ENCODE measurements around the gene SPINK8. TPM values are rescaled to one million over a fixed set of nuclear protein-coding genes. Genes with fewer than 3 reads are reported as not detected.

SPINK8 gene
- total RNA-seq, 1 experiment from 2014 or later: not detected

GRCh38 chr3:48305396-48305795 is 28.1 kb downstream of the SPINK8 start:
- no peak overlapping the region for H3K4me2 ChIP-seq (ENCODE audit: low read length)
- DNase-seq (ENCODE audit: low read depth, low spot score) (no peak), ATAC-seq (no peak)
- peaks cover 0 to 8% of the 10 kb centered on the region in 2 experiments; a peak in 1 of 4 replicates for H3K36me3 ChIP-seq (ENCODE audit: control insufficient read depth in 1 of 2, insufficient read depth in 2 of 2, low read length in 2 of 2)
- no TSS peak for BruUV-seq (replicated peaks)
- no peaks in the 10 kb centered on the region for H3K9me2 ChIP-seq (ENCODE audit: insufficient read depth)
- TF ChIP-seq CBX3 (IDR thresholded peaks at IDR 0.05; ENCODE audit: low read depth) (no peak), POLR2AphosphoS5 (IDR thresholded peaks at IDR 0.05; ENCODE audit: low read depth, low read length) (no peak), SRF (IDR thresholded peaks at IDR 0.05; ENCODE audit: low read depth) (no peak), ELF1 (IDR thresholded peaks at IDR 0.05; ENCODE audit: borderline replicate concordance, low read depth) (no peak)
- TF ChIP-seq, protein P1, sequence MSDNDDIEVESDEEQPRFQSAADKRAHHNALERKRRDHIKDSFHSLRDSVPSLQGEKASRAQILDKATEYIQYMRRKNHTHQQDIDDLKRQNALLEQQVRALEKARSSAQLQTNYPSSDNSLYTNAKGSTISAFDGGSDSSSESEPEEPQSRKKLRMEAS (IDR thresholded peaks at IDR 0.05): no peak
- no peaks in the 10 kb centered on the region for H4K20me1 ChIP-seq (ENCODE audit: insufficient read depth)
- intact Hi-C loops (cut with micrococcal nuclease): no loop called here
- no peak overlapping the region for H3K9ac ChIP-seq (ENCODE audit: low read length)
- H3K4me3 ChIP-seq (replicated peaks in 1 of 2; ENCODE audit: low read depth in 1 of 2, low read length in 2 of 2): no peak overlapping the region
- H3K79me2 ChIP-seq (ENCODE audit: insufficient read depth, low read length): peaks cover 6% of the 10 kb centered on the region; the same call in 1 of the 2 replicates
- ChIA-PET RAD21 (ENCODE audit: low non-redundant PET in 1 of 2, low total read pairs in 2 of 2, uncharacterized antibody in 2 of 2, unreplicated experiment in 2 of 2) (no interaction called here), CTCF (interaction anchor here (1.6 kb wide), 1 partner anchor 130 kb away, joined by 3 read pairs; no protein-coding TSS in a partner anchor), POLR2A (no interaction called here)
- H3K9me3 ChIP-seq (ENCODE audit: control insufficient read depth in 1 of 2, insufficient read depth in 1 of 2, low read depth in 1 of 2, low read length in 2 of 2): no peaks in the 10 kb centered on the region
- H3K27ac ChIP-seq (ENCODE audit: low read depth, low read length): no peak overlapping the region
- H3K4me1 ChIP-seq (ENCODE audit: control insufficient read depth in 1 of 2, insufficient read depth in 2 of 2, low read length in 2 of 2): peaks cover 0 to 25% of the 10 kb centered on the region in 2 experiments; a peak in 2 of 4 replicates
- H3K27me3 ChIP-seq (ENCODE audit: insufficient read depth, low read length): 0 out of 2 replicates have a peak, but pooled peaks cover 3% of the 10 kb centered on the region
- no peak overlapping the region for H2AFZ ChIP-seq (ENCODE audit: low read depth, low read length, poor library complexity, severe bottlenecking)

- TF ChIP-seq, protein P2, sequence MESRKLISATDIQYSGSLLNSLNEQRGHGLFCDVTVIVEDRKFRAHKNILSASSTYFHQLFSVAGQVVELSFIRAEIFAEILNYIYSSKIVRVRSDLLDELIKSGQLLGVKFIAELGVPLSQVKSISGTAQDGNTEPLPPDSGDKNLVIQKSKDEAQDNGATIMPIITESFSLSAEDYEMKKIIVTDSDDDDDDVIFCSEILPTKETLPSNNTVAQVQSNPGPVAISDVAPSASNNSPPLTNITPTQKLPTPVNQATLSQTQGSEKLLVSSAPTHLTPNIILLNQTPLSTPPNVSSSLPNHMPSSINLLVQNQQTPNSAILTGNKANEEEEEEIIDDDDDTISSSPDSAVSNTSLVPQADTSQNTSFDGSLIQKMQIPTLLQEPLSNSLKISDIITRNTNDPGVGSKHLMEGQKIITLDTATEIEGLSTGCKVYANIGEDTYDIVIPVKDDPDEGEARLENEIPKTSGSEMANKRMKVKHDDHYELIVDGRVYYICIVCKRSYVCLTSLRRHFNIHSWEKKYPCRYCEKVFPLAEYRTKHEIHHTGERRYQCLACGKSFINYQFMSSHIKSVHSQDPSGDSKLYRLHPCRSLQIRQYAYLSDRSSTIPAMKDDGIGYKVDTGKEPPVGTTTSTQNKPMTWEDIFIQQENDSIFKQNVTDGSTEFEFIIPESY (IDR thresholded peaks at IDR 0.05; ENCODE audit: extremely low read depth, insufficient replicate concordance, low read length): no peak
- 0 out of 2 replicates have a peak, but pooled peaks have one; percentile 10 for TF ChIP-seq POLR2AphosphoS5 (IDR thresholded peaks at IDR 0.05; ENCODE audit: low read depth, low read length)
- ATAC-seq (no peak), DNase-seq (ENCODE audit: low read depth, low spot score) (no peak)
- Histone ChIP-seq H3K4me2 (ENCODE audit: low read length) (no peak overlapping the region), H3K27me3 (ENCODE audit: insufficient read depth, low read length) (0 out of 2 replicates have a peak, but pooled peaks cover 3% of the 10 kb centered on the region), H4K20me1 (ENCODE audit: insufficient read depth) (no peaks in the 10 kb centered on the region), H2AFZ (ENCODE audit: low read depth, low read length, poor library complexity, severe bottlenecking) (no peak overlapping the region), H3K4me3 (replicated peaks in 1 of 2; ENCODE audit: low read depth in 1 of 2, low read length in 2 of 2) (no peak overlapping the region), H3K79me2 (ENCODE audit: insufficient read depth, low read length) (peaks cover 15% of the 10 kb centered on the region), H3K9me2 (ENCODE audit: insufficient read depth) (no peaks in the 10 kb centered on the region), H3K27ac (ENCODE audit: low read depth, low read length) (no peak overlapping the region), H3K9ac (ENCODE audit: low read length) (no peak overlapping the region), H3K36me3 (ENCODE audit: control insufficient read depth in 1 of 2, insufficient read depth in 2 of 2, low read length in 2 of 2) (peaks cover 2 to 10% of the 10 kb centered on the region in 2 experiments; a peak in 1 of 4 replicates), H3K9me3 (ENCODE audit: control insufficient read depth in 1 of 2, insufficient read depth in 1 of 2, low read depth in 1 of 2, low read length in 2 of 2) (no peaks in the 10 kb centered on the region), H3K4me1 (ENCODE audit: control insufficient read depth in 1 of 2, insufficient read depth in 2 of 2, low read length in 2 of 2) (peaks cover 7 to 33% of the 10 kb centered on the region in 2 experiments)
- CTCF ChIA-PET: no interaction called here
- RAD21 ChIA-PET (ENCODE audit: low non-redundant PET in 1 of 2, low total read pairs in 2 of 2, uncharacterized antibody in 2 of 2, unreplicated experiment in 2 of 2): no interaction called here
- no TSS peak for BruUV-seq (replicated peaks)
- intact Hi-C loops (cut with micrococcal nuclease): no loop called here
- POLR2A ChIA-PET: no interaction called here
Observed at GRCh38 chr3:48303021-48303420, 30.4 kb downstream of the SPINK8 start.
